GM18498 (cell line): ENCODE measurements around the gene PIK3AP1.
"Not testable (repeated sequence)": the region's sequence is repeated elsewhere in the genome, so short reads cannot be mapped to it uniquely, and the experiment has no call there.

Source experiments
- ATAC-seq: cut with Tn5 transposase; IDR thresholded peaks from one replicate; pipeline ENCODE4 v1.9.1; 2021; ENCODE audit warnings: mild to moderate bottlenecking, moderate library complexity; ENCODE audit not compliant: unreplicated experiment

PIK3AP1 gene

GRCh38 chr10:96548589-96548988 lies 171.7 kb downstream of the PIK3AP1 start:
- no peak for ATAC-seq

- ATAC-seq, result not testable (repeated sequence)
Observed at GRCh38 chr10:96545558-96545957, 174.8 kb downstream of the PIK3AP1 start.
